ENCODE measurements around the gene LY6G5C. TPM values are rescaled to one million over a fixed set of nuclear protein-coding genes. Genes with fewer than 3 reads are reported as not detected.

The LY6G5C gene
- total RNA-seq, 2 donors from 2014 or later = not detected

- H3K36me3 ChIP-seq = peaks cover 85% of the 10 kb centered on the region
- no peak for ATAC-seq (ENCODE audit: insufficient number of reproducible peaks, low FRiP score, low read depth)
These were observed 41.8 kb downstream of the LY6G5C start for GRCh38 chr6:31639043-31639442.

GRCh38 chr6:31636698-31637596, 43.9 kb downstream of the LY6G5C start:
- no peak for TF ChIP-seq CTCF (IDR thresholded peaks at IDR 0.05)
- Histone ChIP-seq H3K36me3 (peaks cover 87% of the 10 kb centered on the region), H3K4me1 (ENCODE audit: control insufficient read depth in 1 of 2, low read depth in 2 of 2) (no peaks in the 10 kb centered on the region), H3K27ac (no peak overlapping the region), H3K4me3 (no peak overlapping the region), H3K9me3 (no peaks in the 10 kb centered on the region), H3K27me3 (replicated peaks; ENCODE audit: insufficient read depth) (no peaks in the 10 kb centered on the region)
- DNase-seq (ENCODE audit: low spot score) (no peak), ATAC-seq (ENCODE audit: insufficient number of reproducible peaks, low FRiP score, low read depth) (no peak)

More at GRCh38 chr6:31639043-31639442, 41.8 kb downstream of the LY6G5C start:
- no peaks in the 10 kb centered on the region for H3K4me1 ChIP-seq (ENCODE audit: control insufficient read depth in 1 of 2, low read depth in 2 of 2)
- H3K9me3 ChIP-seq = no peaks in the 10 kb centered on the region
- DNase-seq (ENCODE audit: low spot score) = no peak
- H3K4me3 ChIP-seq = no peak overlapping the region
- H3K27me3 ChIP-seq (replicated peaks; ENCODE audit: insufficient read depth) = no peaks in the 10 kb centered on the region
- no peak for TF ChIP-seq CTCF (IDR thresholded peaks at IDR 0.05)
- no peak overlapping the region for H3K27ac ChIP-seq

- Histone ChIP-seq H3K9me3 (no peaks in the 10 kb centered on the region), H3K36me3 (peaks cover 88% of the 10 kb centered on the region), H3K27ac (no peak overlapping the region), H3K27me3 (replicated peaks; ENCODE audit: insufficient read depth) (no peaks in the 10 kb centered on the region), H3K4me1 (ENCODE audit: control insufficient read depth in 1 of 2, low read depth in 2 of 2) (no peaks in the 10 kb centered on the region), H3K4me3 (no peak overlapping the region)
- no peak for ATAC-seq (ENCODE audit: insufficient number of reproducible peaks, low FRiP score, low read depth)
- TF ChIP-seq CTCF (IDR thresholded peaks at IDR 0.05) = no peak
- DNase-seq (ENCODE audit: low spot score) = no peak
These were observed 45.8 kb downstream of the LY6G5C start for GRCh38 chr6:31634969-31635575.

GRCh38 chr6:31634131-31634530, 46.7 kb downstream of the LY6G5C start:
- no peak for DNase-seq (ENCODE audit: low spot score)
- H3K27me3 ChIP-seq (replicated peaks; ENCODE audit: insufficient read depth) = no peaks in the 10 kb centered on the region
- H3K4me3 ChIP-seq = no peak overlapping the region
- TF ChIP-seq CTCF (IDR thresholded peaks at IDR 0.05) = no peak
- H3K27ac ChIP-seq = no peak overlapping the region
- peaks cover 88% of the 10 kb centered on the region for H3K36me3 ChIP-seq
- ATAC-seq (ENCODE audit: insufficient number of reproducible peaks, low FRiP score, low read depth) = no peak
- H3K9me3 ChIP-seq = no peaks in the 10 kb centered on the region
- no peaks in the 10 kb centered on the region for H3K4me1 ChIP-seq (ENCODE audit: control insufficient read depth in 1 of 2, low read depth in 2 of 2)

GRCh38 chr6:31633447-31633846, 47.4 kb downstream of the LY6G5C start:
- H3K36me3 ChIP-seq = peaks cover 94% of the 10 kb centered on the region

More at GRCh38 chr6:31633447-31633846, 47.4 kb downstream of the LY6G5C start:
- DNase-seq (ENCODE audit: low spot score) = no peak
- H3K4me1 ChIP-seq (ENCODE audit: control insufficient read depth in 1 of 2, low read depth in 2 of 2) = no peaks in the 10 kb centered on the region
- H3K4me3 ChIP-seq = no peak overlapping the region
- no peak for TF ChIP-seq CTCF (IDR thresholded peaks at IDR 0.05)
- no peaks in the 10 kb centered on the region for H3K9me3 ChIP-seq
- no peaks in the 10 kb centered on the region for H3K27me3 ChIP-seq (replicated peaks; ENCODE audit: insufficient read depth)
- H3K27ac ChIP-seq = no peak overlapping the region
- no peak for ATAC-seq (ENCODE audit: insufficient number of reproducible peaks, low FRiP score, low read depth)

All from thoracic aorta (tissue), 2 donors.